WTC11 (cell line): ENCODE measurements around the gene WWP2. TPM values are rescaled to one million over a fixed set of nuclear protein-coding genes. Genes with fewer than 3 reads are reported as not detected.

Experiments
- ATAC-seq: fragments of 200-7000 bp; cut with Tn5 transposase; 2 replicates; pipeline ENCODE4 v1.10.0; 2021; ENCODE audit warnings: mild to moderate bottlenecking, moderate library complexity
- CTCF ChIA-PET: fragments of 300-600 bp; sonication (Branson Sonifier 250); formaldehyde crosslinking; loops from one replicate; lab custom pipeline; 2021; ENCODE audit warnings: antibody characterized with exemption; lab: Charles Lee
- POLR2A ChIA-PET: fragments of 350-600 bp; sonication (Branson Sonifier 250); formaldehyde crosslinking; loops from one replicate; lab custom pipeline; 2021; ENCODE audit warnings: antibody characterized with exemption; lab: Charles Lee
- DNase-seq: peaks from one replicate; pipeline ENCODE4 v3.0.0; 2021; ENCODE audit warnings: low spot score
- H3K27ac Mint-ChIP-seq: 2 replicates; pipeline ENCODE4 v1.8.0; 2021; ENCODE audit warnings: mixed read lengths
- H3K27me3 Mint-ChIP-seq: 2 replicates; pipeline ENCODE4 v1.8.0; 2021; ENCODE audit warnings: low read depth, mild to moderate bottlenecking, moderate library complexity, mixed read lengths
- H3K36me3 Mint-ChIP-seq: 2 replicates; pipeline ENCODE4 v1.8.0; 2021; ENCODE audit warnings: mixed read lengths
- H3K4me1 Mint-ChIP-seq: 2 replicates; pipeline ENCODE4 v1.8.0; 2022; ENCODE audit warnings: mixed read lengths
- H3K4me3 Mint-ChIP-seq: 2 replicates; pipeline ENCODE4 v1.8.0; 2021; ENCODE audit warnings: mild to moderate bottlenecking, moderate library complexity, mixed read lengths
- H3K9me3 Mint-ChIP-seq: 2 replicates; pipeline ENCODE4 v1.8.0; 2021; ENCODE audit warnings: mixed read lengths
- ATF1 ChIP-seq: sonication (generic); formaldehyde crosslinking; IDR thresholded peaks from 2 replicates; pipeline ENCODE4 v1.8.1; 2023; ENCODE audit warnings: mild to moderate bottlenecking, moderate library complexity, missing genetic modification reagents
- FOXJ3 ChIP-seq: sonication (generic); formaldehyde crosslinking; IDR thresholded peaks from 2 replicates; pipeline ENCODE4 v1.9.0; 2021; ENCODE audit warnings: missing genetic modification reagents, mild to moderate bottlenecking, borderline replicate concordance
- GTF2I ChIP-seq: fragments of 250-450 bp; sonication (Bioruptor Pico); conservative IDR thresholded peaks from 2 replicates; pipeline ENCODE4 v1.4.0; 2021; ENCODE audit warnings: mild to moderate bottlenecking
- JAZF1 ChIP-seq: fragments of 250-450 bp; sonication (Bioruptor Pico); IDR thresholded peaks from 2 replicates; pipeline ENCODE4 v1.9.0; 2021; ENCODE audit warnings: moderate library complexity, mild to moderate bottlenecking, inconsistent platforms
- JUN ChIP-seq: sonication (generic); formaldehyde crosslinking; IDR thresholded peaks from 2 replicates; pipeline ENCODE4 v1.8.0; 2023; ENCODE audit warnings: mild to moderate bottlenecking, missing genetic modification reagents
- NFYB ChIP-seq: sonication (generic); formaldehyde crosslinking; conservative IDR thresholded peaks from 2 replicates; pipeline ENCODE4 v1.8.0; 2022; ENCODE audit warnings: low read depth, missing genetic modification reagents
- PRRX2 ChIP-seq: fragments of 250-450 bp; sonication (Bioruptor Pico); IDR thresholded peaks from 2 replicates; pipeline ENCODE4 v1.8.0; 2021; ENCODE audit warnings: mild to moderate bottlenecking
- SP1 ChIP-seq: sonication (generic); formaldehyde crosslinking; conservative IDR thresholded peaks from 2 replicates; pipeline ENCODE4 v1.8.1; 2022; ENCODE audit warnings: missing genetic modification reagents
- TCF7 ChIP-seq: sonication (generic); formaldehyde crosslinking; IDR thresholded peaks from 2 replicates; pipeline ENCODE4 v1.8.0; 2022; ENCODE audit warnings: mild to moderate bottlenecking, low read depth, missing genetic modification reagents, moderate library complexity
- ZNF138 ChIP-seq: sonication (generic); formaldehyde crosslinking; conservative IDR thresholded peaks from 2 replicates; pipeline ENCODE4 v1.8.1; 2022; ENCODE audit warnings: mild to moderate bottlenecking, moderate library complexity, missing genetic modification reagents
- ZNF232 ChIP-seq: sonication (generic); formaldehyde crosslinking; IDR thresholded peaks from 2 replicates; pipeline ENCODE4 v1.8.0; 2022; ENCODE audit warnings: mild to moderate bottlenecking, missing genetic modification reagents
- total RNA-seq: library from RNA; stranded (reverse); gene quantifications from 3 replicates; pipeline ENCODE4 v1.2.3, GENCODE V29; 2021
- TF ChIP-seq, protein P1 (sequence below): sonication (generic); formaldehyde crosslinking; conservative IDR thresholded peaks from 2 replicates; pipeline ENCODE4 v1.8.1; 2023; ENCODE audit warnings: mild to moderate bottlenecking, low read depth, missing genetic modification reagents, moderate library complexity
- TF ChIP-seq, protein P2 (sequence below): sonication (generic); formaldehyde crosslinking; IDR thresholded peaks from 2 replicates; pipeline ENCODE4 v1.8.1; 2022; ENCODE audit warnings: mild to moderate bottlenecking, missing genetic modification reagents, moderate library complexity, borderline replicate concordance
- TF ChIP-seq, protein P3 (sequence below): fragments of 250-450 bp; sonication (Bioruptor Pico); IDR thresholded peaks from 2 replicates; pipeline ENCODE4 v2.1.2; 2022; ENCODE audit warnings: mild to moderate bottlenecking, moderate library complexity
- TF ChIP-seq, protein P4 (sequence below): sonication (generic); formaldehyde crosslinking; IDR thresholded peaks from 2 replicates; pipeline ENCODE4 v1.8.0; 2022; ENCODE audit warnings: mild to moderate bottlenecking, missing genetic modification reagents
- TF ChIP-seq, protein P5 (sequence below): sonication (generic); formaldehyde crosslinking; IDR thresholded peaks from 2 replicates; pipeline ENCODE4 v1.8.0; 2023; ENCODE audit warnings: missing genetic modification reagents

The WWP2 gene
- total RNA-seq, 1 experiment from 2014 or later: 39.1 TPM

DNA sequence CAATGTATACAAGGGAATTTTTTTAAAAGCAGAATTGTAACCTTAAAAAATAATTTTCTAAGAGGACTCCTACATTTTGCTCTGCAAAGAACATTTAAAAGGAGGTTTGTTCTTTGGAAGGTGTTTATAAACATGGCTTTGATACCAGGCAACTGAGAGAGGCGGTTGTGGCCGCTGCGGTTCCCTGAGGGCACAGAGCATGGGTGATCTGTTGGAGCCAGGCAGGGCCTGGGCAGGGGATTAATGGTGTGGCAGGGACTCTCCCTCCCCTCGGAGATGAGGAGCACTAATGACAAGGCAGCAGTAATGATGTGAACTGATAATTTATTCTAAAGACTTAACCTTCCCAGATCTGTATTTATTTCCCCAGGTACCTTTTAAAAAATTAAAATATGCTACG is 65.4 kb downstream of the WWP2 start:
- peaks cover 3% of the 10 kb centered on the region; the same call in 1 of the 2 replicates for H3K4me1 Mint-ChIP-seq
- ChIA-PET POLR2A (no interaction called here), CTCF (no interaction called here)
- TF ChIP-seq FOXJ3 (CRISPR knock-in tag): no peak
- no peak for TF ChIP-seq ZNF232 (CRISPR knock-in tag)
- TF ChIP-seq, protein P1, sequence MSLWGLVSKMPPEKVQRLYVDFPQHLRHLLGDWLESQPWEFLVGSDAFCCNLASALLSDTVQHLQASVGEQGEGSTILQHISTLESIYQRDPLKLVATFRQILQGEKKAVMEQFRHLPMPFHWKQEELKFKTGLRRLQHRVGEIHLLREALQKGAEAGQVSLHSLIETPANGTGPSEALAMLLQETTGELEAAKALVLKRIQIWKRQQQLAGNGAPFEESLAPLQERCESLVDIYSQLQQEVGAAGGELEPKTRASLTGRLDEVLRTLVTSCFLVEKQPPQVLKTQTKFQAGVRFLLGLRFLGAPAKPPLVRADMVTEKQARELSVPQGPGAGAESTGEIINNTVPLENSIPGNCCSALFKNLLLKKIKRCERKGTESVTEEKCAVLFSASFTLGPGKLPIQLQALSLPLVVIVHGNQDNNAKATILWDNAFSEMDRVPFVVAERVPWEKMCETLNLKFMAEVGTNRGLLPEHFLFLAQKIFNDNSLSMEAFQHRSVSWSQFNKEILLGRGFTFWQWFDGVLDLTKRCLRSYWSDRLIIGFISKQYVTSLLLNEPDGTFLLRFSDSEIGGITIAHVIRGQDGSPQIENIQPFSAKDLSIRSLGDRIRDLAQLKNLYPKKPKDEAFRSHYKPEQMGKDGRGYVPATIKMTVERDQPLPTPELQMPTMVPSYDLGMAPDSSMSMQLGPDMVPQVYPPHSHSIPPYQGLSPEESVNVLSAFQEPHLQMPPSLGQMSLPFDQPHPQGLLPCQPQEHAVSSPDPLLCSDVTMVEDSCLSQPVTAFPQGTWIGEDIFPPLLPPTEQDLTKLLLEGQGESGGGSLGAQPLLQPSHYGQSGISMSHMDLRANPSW (CRISPR knock-in tag): no peak
- TF ChIP-seq JAZF1 (CRISPR knock-in tag): no peak
- TF ChIP-seq, protein P2, sequence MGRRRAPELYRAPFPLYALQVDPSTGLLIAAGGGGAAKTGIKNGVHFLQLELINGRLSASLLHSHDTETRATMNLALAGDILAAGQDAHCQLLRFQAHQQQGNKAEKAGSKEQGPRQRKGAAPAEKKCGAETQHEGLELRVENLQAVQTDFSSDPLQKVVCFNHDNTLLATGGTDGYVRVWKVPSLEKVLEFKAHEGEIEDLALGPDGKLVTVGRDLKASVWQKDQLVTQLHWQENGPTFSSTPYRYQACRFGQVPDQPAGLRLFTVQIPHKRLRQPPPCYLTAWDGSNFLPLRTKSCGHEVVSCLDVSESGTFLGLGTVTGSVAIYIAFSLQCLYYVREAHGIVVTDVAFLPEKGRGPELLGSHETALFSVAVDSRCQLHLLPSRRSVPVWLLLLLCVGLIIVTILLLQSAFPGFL (CRISPR knock-in tag): no peak
- no peak for TF ChIP-seq JUN (CRISPR knock-in tag)
- no peak for TF ChIP-seq NFYB (CRISPR knock-in tag)
- no peak for TF ChIP-seq ZNF138 (CRISPR knock-in tag)
- no peak for TF ChIP-seq TCF7 (CRISPR knock-in tag)
- TF ChIP-seq ATF1 (CRISPR knock-in tag): no peak
- TF ChIP-seq, protein P3, sequence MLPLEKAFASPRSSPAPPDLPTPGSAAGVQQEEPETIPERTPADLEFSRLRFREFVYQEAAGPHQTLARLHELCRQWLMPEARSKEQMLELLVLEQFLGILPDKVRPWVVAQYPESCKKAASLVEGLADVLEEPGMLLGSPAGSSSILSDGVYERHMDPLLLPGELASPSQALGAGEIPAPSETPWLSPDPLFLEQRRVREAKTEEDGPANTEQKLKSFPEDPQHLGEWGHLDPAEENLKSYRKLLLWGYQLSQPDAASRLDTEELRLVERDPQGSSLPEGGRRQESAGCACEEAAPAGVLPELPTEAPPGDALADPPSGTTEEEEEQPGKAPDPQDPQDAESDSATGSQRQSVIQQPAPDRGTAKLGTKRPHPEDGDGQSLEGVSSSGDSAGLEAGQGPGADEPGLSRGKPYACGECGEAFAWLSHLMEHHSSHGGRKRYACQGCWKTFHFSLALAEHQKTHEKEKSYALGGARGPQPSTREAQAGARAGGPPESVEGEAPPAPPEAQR (CRISPR knock-in tag): no peak
- H3K36me3 Mint-ChIP-seq: no peaks in the 10 kb centered on the region
- ATAC-seq (no peak), DNase-seq (no peak)
- H3K27me3 Mint-ChIP-seq: no peaks in the 10 kb centered on the region
- H3K9me3 Mint-ChIP-seq: no peaks in the 10 kb centered on the region
- peak overlapping the region; percentile 82; the same call in 1 of the 2 replicates for H3K27ac Mint-ChIP-seq
- no peak overlapping the region for H3K4me3 Mint-ChIP-seq

DNA sequence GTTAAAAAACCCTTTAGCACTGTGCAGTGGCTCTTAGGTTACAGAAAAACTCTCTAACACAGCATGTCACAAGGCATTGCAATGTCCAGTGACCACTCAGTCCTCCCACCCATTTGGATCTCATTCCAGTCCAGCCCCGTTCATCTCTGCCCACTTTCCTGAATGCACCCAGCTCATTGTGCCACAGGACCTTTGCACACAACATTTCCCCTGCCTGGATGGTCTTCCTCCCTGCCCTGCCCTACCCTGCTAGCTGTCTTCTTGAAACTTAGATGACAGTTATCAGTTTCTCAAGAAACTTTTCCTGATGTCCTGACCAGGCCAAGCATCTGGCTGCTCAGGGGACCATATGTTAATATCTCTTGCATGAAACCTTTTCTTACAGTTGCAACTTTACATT is 67.2 kb downstream of the WWP2 start:
- Mint-ChIP-seq H3K4me3 (no peak overlapping the region), H3K36me3 (no peaks in the 10 kb centered on the region), H3K27ac (peak overlapping the region; percentile 13; the same call in 1 of the 2 replicates), H3K9me3 (no peaks in the 10 kb centered on the region), H3K27me3 (no peaks in the 10 kb centered on the region), H3K4me1 (peaks cover 12% of the 10 kb centered on the region)
- DNase-seq (no peak), ATAC-seq (no peak)
- ChIA-PET CTCF (interaction anchor here (0.7 kb wide), 1 partner anchor 33 kb away, joined by 3 read pairs; no protein-coding TSS in a partner anchor), POLR2A (interaction anchor here (0.6 kb wide), 1 partner anchor 35 kb away, joined by 3 read pairs; no protein-coding TSS in a partner anchor)
- no peak for TF ChIP-seq GTF2I
- no peak for TF ChIP-seq SP1 (CRISPR knock-in tag)
- TF ChIP-seq, protein P4, sequence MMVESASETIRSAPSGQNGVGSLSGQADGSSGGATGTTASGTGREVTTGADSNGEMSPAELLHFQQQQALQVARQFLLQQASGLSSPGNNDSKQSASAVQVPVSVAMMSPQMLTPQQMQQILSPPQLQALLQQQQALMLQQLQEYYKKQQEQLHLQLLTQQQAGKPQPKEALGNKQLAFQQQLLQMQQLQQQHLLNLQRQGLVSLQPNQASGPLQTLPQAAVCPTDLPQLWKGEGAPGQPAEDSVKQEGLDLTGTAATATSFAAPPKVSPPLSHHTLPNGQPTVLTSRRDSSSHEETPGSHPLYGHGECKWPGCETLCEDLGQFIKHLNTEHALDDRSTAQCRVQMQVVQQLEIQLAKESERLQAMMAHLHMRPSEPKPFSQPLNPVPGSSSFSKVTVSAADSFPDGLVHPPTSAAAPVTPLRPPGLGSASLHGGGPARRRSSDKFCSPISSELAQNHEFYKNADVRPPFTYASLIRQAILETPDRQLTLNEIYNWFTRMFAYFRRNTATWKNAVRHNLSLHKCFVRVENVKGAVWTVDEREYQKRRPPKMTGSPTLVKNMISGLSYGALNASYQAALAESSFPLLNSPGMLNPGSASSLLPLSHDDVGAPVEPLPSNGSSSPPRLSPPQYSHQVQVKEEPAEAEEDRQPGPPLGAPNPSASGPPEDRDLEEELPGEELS (CRISPR knock-in tag): no peak
- TF ChIP-seq, protein P5, sequence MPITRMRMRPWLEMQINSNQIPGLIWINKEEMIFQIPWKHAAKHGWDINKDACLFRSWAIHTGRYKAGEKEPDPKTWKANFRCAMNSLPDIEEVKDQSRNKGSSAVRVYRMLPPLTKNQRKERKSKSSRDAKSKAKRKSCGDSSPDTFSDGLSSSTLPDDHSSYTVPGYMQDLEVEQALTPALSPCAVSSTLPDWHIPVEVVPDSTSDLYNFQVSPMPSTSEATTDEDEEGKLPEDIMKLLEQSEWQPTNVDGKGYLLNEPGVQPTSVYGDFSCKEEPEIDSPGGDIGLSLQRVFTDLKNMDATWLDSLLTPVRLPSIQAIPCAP (CRISPR knock-in tag): no peak
- TF ChIP-seq PRRX2 (CRISPR knock-in tag): no peak
